Gastrocnemius medialis (tissue), 4 donors: ENCODE results near the gene ACBD5. TPM values are rescaled to one million over a fixed set of nuclear protein-coding genes. Genes with fewer than 3 reads are reported as not detected.
A peak's percentile ranks its signal among the peaks of the same experiment; 100 is the strongest.

Source experiments
- ATAC-seq, 2 donors: fragments of 150-250 bp; one replicate each; pipeline ENCODE4 v1.9.1; 2016
- DNase-seq, 2 donors: peaks; one replicate each; pipeline ENCODE4 v3.0.0-alpha.2; 2019
- H3K27ac ChIP-seq, 4 donors: fragments of 200-600 bp; sonication (generic); 1 replicate in 1 of 4; 2 replicates in 3 of 4; pipeline ENCODE4 v1.5.1; 2016 to 2018; ENCODE audit warnings: mild to moderate bottlenecking in 2 of 4, moderate library complexity in 1 of 4
- H3K27me3 ChIP-seq, 3 donors: fragments of 200-600 bp; sonication (generic) in 2 of 3; 1 replicate in 1 of 3; 2 replicates in 2 of 3; pipeline versions ENCODE4 v1.5.1 to v1.6.0; 2016 to 2019; ENCODE audit warnings: mild to moderate bottlenecking in 1 of 3, moderate library complexity in 1 of 3
- H3K36me3 ChIP-seq, 2 donors: fragments of 200-600 bp; sonication (generic) in 1 of 2; one replicate each; pipeline ENCODE4 v1.5.1; 2017 to 2018
- H3K4me1 ChIP-seq, 2 donors: fragments of 200-600 bp; sonication (generic) in 1 of 2; one replicate each; pipeline ENCODE4 v1.5.1; 2016 to 2017; ENCODE audit warnings: mild to moderate bottlenecking in 2 of 2
- H3K4me3 ChIP-seq, 4 donors: fragments of 200-600 bp; sonication (generic) in 3 of 4; 1 replicate in 1 of 4; 2 replicates in 3 of 4; pipeline ENCODE4 v1.5.1; 2016 to 2019; ENCODE audit warnings: mild to moderate bottlenecking in 2 of 4
- H3K9me3 ChIP-seq, 3 donors: fragments of 200-600 bp; sonication (generic) in 2 of 3; 1 replicate in 1 of 3; 2 replicates in 2 of 3; pipeline ENCODE4 v1.5.1; 2016 to 2019
- POLR2A ChIP-seq, 2 donors: fragments of 450-650 bp; IDR thresholded peaks; one replicate each; pipeline ENCODE4 v1.6.1; 2017; ENCODE audit warnings: antibody characterized with exemption in 2 of 2, mild to moderate bottlenecking in 2 of 2, moderate library complexity in 2 of 2
- in situ Hi-C, 4 donors: fragments of 200-750 bp; cut with MboI; loops; one replicate each; pipeline versions ENCODE4 v1.15.0 to v1.8.0; 2017; ENCODE audit warnings: low sequenced_read_pairs in 4 of 4
- intact Hi-C: fragments of 100-400 bp; cut with DNase I; formaldehyde crosslinking; loops from one replicate; pipeline ENCODE4 v1.15.1; 2023; ENCODE audit warnings: low total_unique reads
- total RNA-seq, 4 donors: library from RNA; depleted of rRNA; stranded (reverse); fragments of >200 nt; gene quantifications; one replicate each; pipeline versions ENCODE4 v1.1.0 to v1.2.3, GENCODE V29; 2016
- TF ChIP-seq, protein P1 (sequence below), 5 experiments: fragments of 450-650 bp in 3 of 5; fragments of 200-600 bp in 2 of 5; sonication (generic) in 2 of 5; IDR thresholded peaks in 4 of 5; conservative IDR thresholded peaks in 1 of 5; 1 replicate in 4 of 5; 2 replicates in 1 of 5; pipeline ENCODE4 v1.5.1; 2016 to 2019; ENCODE audit warnings: antibody characterized with exemption in 5 of 5, mild to moderate bottlenecking in 3 of 5, moderate library complexity in 3 of 5

ACBD5 gene
- total RNA-seq, 4 donors from 2014 or later = 24.0 to 37.4 (median 34.3) TPM

- no peaks in the 10 kb centered on the region for H3K9me3 ChIP-seq
- peaks cover 0 to 13% of the 10 kb centered on the region in 2 donors for H3K36me3 ChIP-seq
- no peaks in the 10 kb centered on the region for H3K27me3 ChIP-seq
- intact Hi-C loops = no loop called here
- TF ChIP-seq, protein P1, sequence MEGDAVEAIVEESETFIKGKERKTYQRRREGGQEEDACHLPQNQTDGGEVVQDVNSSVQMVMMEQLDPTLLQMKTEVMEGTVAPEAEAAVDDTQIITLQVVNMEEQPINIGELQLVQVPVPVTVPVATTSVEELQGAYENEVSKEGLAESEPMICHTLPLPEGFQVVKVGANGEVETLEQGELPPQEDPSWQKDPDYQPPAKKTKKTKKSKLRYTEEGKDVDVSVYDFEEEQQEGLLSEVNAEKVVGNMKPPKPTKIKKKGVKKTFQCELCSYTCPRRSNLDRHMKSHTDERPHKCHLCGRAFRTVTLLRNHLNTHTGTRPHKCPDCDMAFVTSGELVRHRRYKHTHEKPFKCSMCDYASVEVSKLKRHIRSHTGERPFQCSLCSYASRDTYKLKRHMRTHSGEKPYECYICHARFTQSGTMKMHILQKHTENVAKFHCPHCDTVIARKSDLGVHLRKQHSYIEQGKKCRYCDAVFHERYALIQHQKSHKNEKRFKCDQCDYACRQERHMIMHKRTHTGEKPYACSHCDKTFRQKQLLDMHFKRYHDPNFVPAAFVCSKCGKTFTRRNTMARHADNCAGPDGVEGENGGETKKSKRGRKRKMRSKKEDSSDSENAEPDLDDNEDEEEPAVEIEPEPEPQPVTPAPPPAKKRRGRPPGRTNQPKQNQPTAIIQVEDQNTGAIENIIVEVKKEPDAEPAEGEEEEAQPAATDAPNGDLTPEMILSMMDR (IDR thresholded peaks at IDR 0.05 in 4 of 5, conservative IDR thresholded peaks at IDR 0.05 in 1 of 5) = no peak
- TF ChIP-seq POLR2A (IDR thresholded peaks at IDR 0.05) = no peak
- no peaks in the 10 kb centered on the region for H3K4me1 ChIP-seq
- ATAC-seq (peak; percentile 87 to 91), DNase-seq (peak; percentile 20 to 42)
- H3K27ac ChIP-seq = peak overlapping the region in 1 of 4 donors; percentile 25
- in situ Hi-C loops = no loop called here
- H3K4me3 ChIP-seq = no peak overlapping the region
These were observed 48.3 kb downstream of the ACBD5 start for GRCh38 chr10:27192284-27192683.

GRCh38 chr10:27190508-27190907 lies 50.1 kb downstream of the ACBD5 start:
- H3K9me3 ChIP-seq = no peaks in the 10 kb centered on the region
- in situ Hi-C loops = no loop called here
- no peak for DNase-seq
- H3K27ac ChIP-seq = no peak overlapping the region
- H3K4me3 ChIP-seq = no peak overlapping the region
- intact Hi-C loops = no loop called here
- no peaks in the 10 kb centered on the region for H3K4me1 ChIP-seq
- TF ChIP-seq, protein P1 (IDR thresholded peaks at IDR 0.05 in 4 of 5, conservative IDR thresholded peaks at IDR 0.05 in 1 of 5) = no peak
- no peak for TF ChIP-seq POLR2A (IDR thresholded peaks at IDR 0.05)
- ATAC-seq = no peak
- H3K36me3 ChIP-seq = no peaks in the 10 kb centered on the region
- no peaks in the 10 kb centered on the region for H3K27me3 ChIP-seq

DNA sequence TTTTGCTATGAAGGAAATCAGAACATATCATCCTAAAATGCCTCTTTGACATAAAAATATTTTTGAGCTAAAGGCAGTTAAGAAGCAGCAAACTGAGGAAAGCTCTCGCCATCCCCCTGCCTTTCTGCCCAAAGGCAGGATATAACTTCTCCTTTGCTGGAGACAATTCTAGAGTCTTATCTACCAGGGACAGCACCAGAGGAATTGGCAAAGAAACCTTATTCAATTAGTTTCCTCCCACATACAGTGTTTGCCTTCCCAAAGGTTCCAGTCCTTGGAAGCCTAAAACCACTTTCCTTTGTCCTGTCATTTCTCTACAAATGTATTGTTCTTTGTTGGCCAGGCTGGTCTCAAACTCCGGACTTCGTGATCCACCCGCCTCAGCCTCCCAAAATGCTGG lies 51.7 kb downstream of the ACBD5 start:
- intact Hi-C loops (no loop called here), in situ Hi-C loops (no loop called here)
- TF ChIP-seq, protein P1 (IDR thresholded peaks at IDR 0.05 in 4 of 5, conservative IDR thresholded peaks at IDR 0.05 in 1 of 5) = no peak
- no peak for TF ChIP-seq POLR2A (IDR thresholded peaks at IDR 0.05)
- Histone ChIP-seq H3K27ac (no peak overlapping the region), H3K4me3 (no peak overlapping the region), H3K4me1 (no peaks in the 10 kb centered on the region), H3K27me3 (no peaks in the 10 kb centered on the region), H3K9me3 (no peaks in the 10 kb centered on the region), H3K36me3 (no peaks in the 10 kb centered on the region)
- ATAC-seq = no peak
- no peak for DNase-seq

DNA sequence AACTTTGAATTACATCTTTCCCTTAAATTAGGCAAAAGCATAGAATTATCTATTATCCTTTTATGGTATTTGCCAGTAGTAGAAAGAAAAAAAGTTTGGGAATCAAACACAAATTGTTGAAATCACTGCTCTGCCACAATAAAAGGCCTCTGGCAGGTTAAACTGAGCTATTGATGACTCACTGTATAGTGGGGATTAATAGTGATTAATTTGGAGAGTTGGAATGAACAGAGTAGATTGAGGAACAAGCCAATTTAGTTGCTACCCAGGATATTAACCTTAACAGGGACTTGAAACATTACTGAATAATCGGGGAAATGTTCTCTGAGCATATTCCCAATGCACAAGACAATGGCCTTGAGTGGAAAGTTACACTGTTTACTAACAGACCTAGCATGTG lies 52.3 kb downstream of the ACBD5 start:
- Histone ChIP-seq H3K4me1 (no peaks in the 10 kb centered on the region), H3K4me3 (no peak overlapping the region), H3K36me3 (no peaks in the 10 kb centered on the region), H3K9me3 (no peaks in the 10 kb centered on the region), H3K27ac (no peak overlapping the region), H3K27me3 (no peaks in the 10 kb centered on the region)
- in situ Hi-C loops (no loop called here), intact Hi-C loops (no loop called here)
- ATAC-seq = no peak
- DNase-seq = no peak
- TF ChIP-seq POLR2A (IDR thresholded peaks at IDR 0.05) = no peak
- TF ChIP-seq, protein P1 (IDR thresholded peaks at IDR 0.05 in 4 of 5, conservative IDR thresholded peaks at IDR 0.05 in 1 of 5) = no peak

DNA sequence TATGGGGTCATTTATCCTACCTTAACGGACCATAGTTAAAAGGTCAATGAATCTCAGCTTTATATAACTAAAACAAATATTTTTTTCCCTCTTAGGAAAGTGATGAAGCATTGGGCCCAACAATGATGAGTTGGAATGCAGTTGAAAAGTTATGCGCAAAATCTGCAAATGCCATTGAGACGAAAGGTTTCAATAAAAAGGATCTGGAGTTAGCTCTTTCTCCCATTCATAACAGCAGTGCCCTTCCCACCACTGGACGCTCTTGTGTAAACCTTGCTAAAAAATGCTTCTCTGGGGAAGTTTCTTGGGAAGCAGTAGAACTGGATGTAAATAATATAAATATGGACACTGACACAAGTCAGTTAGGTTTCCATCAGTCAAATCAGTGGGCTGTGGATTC lies 70.7 kb downstream of the ACBD5 start:
- ATAC-seq (no peak), DNase-seq (no peak)
- no peak for TF ChIP-seq POLR2A (IDR thresholded peaks at IDR 0.05)
- TF ChIP-seq, protein P1 (IDR thresholded peaks at IDR 0.05 in 4 of 5, conservative IDR thresholded peaks at IDR 0.05 in 1 of 5) = no peak
- in situ Hi-C loops = no loop called here
- no peak overlapping the region for H3K4me3 ChIP-seq
- H3K36me3 ChIP-seq = peaks cover 0 to 33% of the 10 kb centered on the region in 2 donors
- no peaks in the 10 kb centered on the region for H3K27me3 ChIP-seq
- no peak overlapping the region for H3K27ac ChIP-seq
- H3K9me3 ChIP-seq = no peaks in the 10 kb centered on the region
- intact Hi-C loops = no loop called here
- no peaks in the 10 kb centered on the region for H3K4me1 ChIP-seq
